Measurements from ENCODE around the gene KDM4C. TPM values are rescaled to one million over a fixed set of nuclear protein-coding genes. Genes with fewer than 3 reads are reported as not detected.
"Not testable (repeated sequence)": the region's sequence is repeated elsewhere in the genome, so short reads cannot be mapped to it uniquely, and the experiment has no call there.

KDM4C gene
- total and polyA plus RNA-seq, 10 donors = 11.1 to 85.5 (median 61.9) TPM

DNA sequence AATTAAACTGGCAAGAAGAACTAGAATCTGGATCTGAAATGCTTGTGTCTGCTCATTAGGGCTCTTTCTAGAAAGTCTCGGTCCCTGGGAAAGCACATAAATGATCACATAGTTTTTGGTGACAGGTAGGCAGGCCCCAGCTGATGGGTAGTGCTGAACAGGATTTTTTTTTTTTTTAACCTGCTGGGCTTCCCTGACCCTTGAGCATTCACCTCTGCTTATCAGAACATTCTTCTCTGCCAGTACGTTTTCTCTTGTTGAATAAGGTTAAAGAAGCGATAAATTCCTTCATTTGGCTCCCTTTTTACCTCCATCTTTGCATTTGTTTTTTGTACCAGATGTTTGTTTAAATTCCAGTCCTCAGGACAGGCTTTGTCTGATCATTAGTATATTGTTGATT is 8.8 kb downstream of the KDM4C start:
- TF ChIP-seq, protein P1, sequence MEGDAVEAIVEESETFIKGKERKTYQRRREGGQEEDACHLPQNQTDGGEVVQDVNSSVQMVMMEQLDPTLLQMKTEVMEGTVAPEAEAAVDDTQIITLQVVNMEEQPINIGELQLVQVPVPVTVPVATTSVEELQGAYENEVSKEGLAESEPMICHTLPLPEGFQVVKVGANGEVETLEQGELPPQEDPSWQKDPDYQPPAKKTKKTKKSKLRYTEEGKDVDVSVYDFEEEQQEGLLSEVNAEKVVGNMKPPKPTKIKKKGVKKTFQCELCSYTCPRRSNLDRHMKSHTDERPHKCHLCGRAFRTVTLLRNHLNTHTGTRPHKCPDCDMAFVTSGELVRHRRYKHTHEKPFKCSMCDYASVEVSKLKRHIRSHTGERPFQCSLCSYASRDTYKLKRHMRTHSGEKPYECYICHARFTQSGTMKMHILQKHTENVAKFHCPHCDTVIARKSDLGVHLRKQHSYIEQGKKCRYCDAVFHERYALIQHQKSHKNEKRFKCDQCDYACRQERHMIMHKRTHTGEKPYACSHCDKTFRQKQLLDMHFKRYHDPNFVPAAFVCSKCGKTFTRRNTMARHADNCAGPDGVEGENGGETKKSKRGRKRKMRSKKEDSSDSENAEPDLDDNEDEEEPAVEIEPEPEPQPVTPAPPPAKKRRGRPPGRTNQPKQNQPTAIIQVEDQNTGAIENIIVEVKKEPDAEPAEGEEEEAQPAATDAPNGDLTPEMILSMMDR (IDR thresholded peaks at IDR 0.05 in 8 of 11, conservative IDR thresholded peaks at IDR 0.05 in 3 of 11) = no peak
- TF ChIP-seq POLR2A (IDR thresholded peaks at IDR 0.05) (no peak), POLR2AphosphoS5 (IDR thresholded peaks at IDR 0.05) (no peak)
- Histone ChIP-seq H3K4me1 (peaks cover 0 to 70% (median 19%) of the 10 kb centered on the region in 6 donors), H3K27ac (no peak overlapping the region), H3K36me3 (no peaks in the 10 kb centered on the region), H3K4me3 (no peak overlapping the region), H3K27me3 (replicated peaks in 1 of 7) (no peaks in the 10 kb centered on the region), H3K9me3 (no peaks in the 10 kb centered on the region)
- intact Hi-C loops (cut with DNase I; ENCODE audit: low total_unique reads) = no loop called here
- 85 to 95% (median 92%) methylated on average over 3 of the region's 3 CpGs for WGBS, 5 donors
- DNase-seq = no peak

DNA sequence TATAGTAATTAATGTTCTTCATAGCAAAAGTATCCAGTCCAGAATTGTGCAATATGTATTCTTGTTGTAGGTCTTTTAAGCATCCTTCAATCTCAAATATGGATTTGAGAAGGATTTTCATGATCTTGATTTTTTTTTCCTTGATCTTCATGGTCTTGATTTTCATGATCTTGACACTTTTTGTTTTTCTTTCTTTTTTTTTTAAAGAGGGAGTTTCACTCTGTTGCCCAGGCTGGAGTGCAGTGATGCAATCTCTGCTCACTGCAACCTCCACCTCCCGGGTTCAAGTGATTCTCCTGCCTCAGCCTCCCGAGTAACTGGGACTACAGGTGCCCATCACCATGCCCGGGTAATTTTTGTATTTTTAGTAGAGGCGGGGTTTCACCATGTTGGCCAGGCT is 10.8 kb downstream of the KDM4C start:
- H3K27me3 ChIP-seq (replicated peaks in 1 of 7); H3K36me3 ChIP-seq; H3K27ac ChIP-seq; intact Hi-C loops (cut with DNase I; ENCODE audit: low total_unique reads); H3K4me3 ChIP-seq; H3K9me3 ChIP-seq; DNase-seq: not testable (repeated sequence)
- H3K4me1 ChIP-seq = peaks cover 0 to 59% (median 18%) of the 10 kb centered on the region in 6 donors
- 83 to 93% (median 90%) methylated on average over 4 of the region's 4 CpGs for WGBS, 5 donors

DNA sequence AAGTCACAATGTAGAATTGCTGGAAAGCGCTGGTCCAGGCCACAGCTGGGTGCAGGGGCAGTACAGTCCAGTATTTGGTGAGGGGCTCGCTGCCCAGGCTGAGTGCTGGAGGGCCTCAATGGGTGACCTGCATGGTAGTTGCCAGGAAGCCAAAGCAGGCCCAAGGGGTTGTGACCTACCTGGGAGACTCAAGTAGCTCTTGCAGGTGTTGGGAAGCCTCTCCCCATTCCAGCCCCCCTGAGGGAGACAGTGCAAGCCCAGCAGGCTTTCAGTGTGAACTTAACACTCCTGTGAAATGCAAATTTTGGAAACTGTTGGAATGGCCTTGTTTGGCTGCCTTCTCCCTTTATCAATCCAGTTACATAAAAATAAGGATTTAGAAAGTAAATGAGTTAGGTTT is 13.9 kb downstream of the KDM4C start:
- Histone ChIP-seq H3K4me3 (no peak overlapping the region), H3K27ac (no peak overlapping the region), H3K36me3 (peaks cover 0 to 8% (median 0%) of the 10 kb centered on the region in 6 donors), H3K4me1 (peaks cover 0 to 32% (median 6%) of the 10 kb centered on the region in 6 donors), H3K27me3 (replicated peaks in 1 of 7) (no peaks in the 10 kb centered on the region), H3K9me3 (no peaks in the 10 kb centered on the region)
- intact Hi-C loops (cut with DNase I; ENCODE audit: low total_unique reads) = no loop called here
- no peak for DNase-seq
- TF ChIP-seq, protein P1 (IDR thresholded peaks at IDR 0.05 in 8 of 11, conservative IDR thresholded peaks at IDR 0.05 in 3 of 11) = no peak
- TF ChIP-seq POLR2AphosphoS5 (IDR thresholded peaks at IDR 0.05) = no peak
- no peak for TF ChIP-seq POLR2A (IDR thresholded peaks at IDR 0.05)
- 89 to 100% (median 98%) methylated on average over 1 to 2 of the region's 2 CpGs for WGBS, 5 donors

DNA sequence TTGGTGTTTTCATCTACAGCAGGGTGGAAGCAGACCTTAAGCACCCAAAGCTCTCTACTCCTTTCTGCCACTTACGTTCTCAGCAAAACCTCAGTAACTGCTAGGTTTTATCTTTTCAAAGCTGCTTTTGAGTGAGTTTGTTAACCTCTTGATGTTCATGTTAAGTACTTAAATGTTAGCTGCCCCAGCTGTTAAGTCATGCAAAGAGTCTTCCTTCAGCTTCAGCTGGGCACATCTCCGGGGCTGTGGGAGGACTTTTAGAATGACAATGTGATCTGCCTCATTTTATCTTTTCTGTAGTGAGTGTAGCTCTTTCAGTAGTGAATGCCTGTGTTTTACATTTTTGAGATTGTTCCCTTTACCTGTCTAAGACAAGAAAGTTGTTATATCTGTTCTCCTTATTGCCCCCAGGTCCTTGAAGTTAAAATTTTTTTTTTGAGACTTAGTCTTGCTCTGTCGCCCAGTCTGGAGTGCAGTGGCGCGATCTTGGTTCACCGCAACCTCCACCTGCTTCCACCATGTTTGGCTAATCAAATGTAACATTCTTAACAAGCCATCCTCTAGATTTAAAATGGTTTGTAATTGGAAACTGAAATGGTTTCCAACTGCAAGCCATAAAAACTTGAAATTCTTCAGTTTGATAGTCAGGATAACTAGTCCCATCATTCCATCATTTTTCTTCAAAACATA is 19.6 kb downstream of the KDM4C start:
- DNase-seq = no peak
- Histone ChIP-seq H3K4me1 (peaks cover 5 to 60% (median 29%) of the 10 kb centered on the region in 6 donors), H3K36me3 (peaks cover 0 to 8% (median 0%) of the 10 kb centered on the region in 6 donors), H3K4me3 (no peak overlapping the region), H3K27me3 (replicated peaks in 1 of 7) (no peaks in the 10 kb centered on the region), H3K9me3 (no peaks in the 10 kb centered on the region), H3K27ac (peak overlapping the region in 1 of 8 donors; percentile 5)
- intact Hi-C loops (cut with DNase I; ENCODE audit: low total_unique reads) = no loop called here
- 69 to 81% (median 76%) methylated on average over 6 of the region's 6 CpGs for WGBS, 5 donors
- TF ChIP-seq, protein P1 (IDR thresholded peaks at IDR 0.05 in 8 of 11, conservative IDR thresholded peaks at IDR 0.05 in 3 of 11) = no peak
- TF ChIP-seq POLR2A (IDR thresholded peaks at IDR 0.05) (no peak), POLR2AphosphoS5 (IDR thresholded peaks at IDR 0.05) (no peak)
